GM12878 (cell line): ENCODE results near the gene HM13. TPM values are rescaled to one million over a fixed set of nuclear protein-coding genes. Genes with fewer than 3 reads are reported as not detected.
A peak's percentile ranks its signal among the peaks of the same experiment; 100 is the strongest.

Source experiments
- ATAC-seq: fragments of 200-7000 bp; cut with Tn5 transposase; 3 replicates; pipeline ENCODE4 v1.9.1; 2020; ENCODE audit warnings: mild to moderate bottlenecking, moderate library complexity
- BruUV-seq: library from RNA; stranded (reverse); fragments of 400-500 nt; replicated peaks from 2 replicates; lab custom pipeline; 2021; lab: Mats Ljungman, UMichigan
- CTCF ChIA-PET: fragments of 300-600 bp; sonication (Branson Sonifier 250); formaldehyde crosslinking; extraction: SDS; loops from one replicate; lab custom pipeline; 2021; ENCODE audit warnings: inconsistent platforms; lab: Yijun Ruan, JAX
- POLR2A ChIA-PET: fragments of 350-600 bp; formaldehyde crosslinking; extraction: SDS; loops from one replicate; lab custom pipeline; 2021; ENCODE audit warnings: inconsistent platforms; lab: Charles Lee
- RAD21 ChIA-PET: fragments of 300-600 bp; sonication (Branson Sonifier 250); formaldehyde crosslinking; loops from one replicate; lab custom pipeline; 2023; ENCODE audit warnings: antibody characterized with exemption; ENCODE audit not compliant: unreplicated experiment; lab: Charles Lee
- SMC1A ChIA-PET: fragments of 300-600 bp; sonication (Branson Sonifier 250); formaldehyde crosslinking; loops from one replicate; lab custom pipeline; 2023; ENCODE audit not compliant: unreplicated experiment, uncharacterized antibody; lab: Charles Lee
- DNase-seq: peaks from one replicate; pipeline ENCODE4 v3.0.0-alpha.2; 2011; ENCODE audit warnings: low read depth, low spot score
- FAIRE-seq: peaks from 3 replicates; lab custom pipeline; 2011; peaks lifted over from hg19 to GRCh38; lab: Jason Lieb, UNC
- H2AFZ ChIP-seq: 2 replicates; pipeline ENCODE4 v1.6.0; 2011; ENCODE audit warnings: low read depth, low read length, control low read depth; ENCODE audit not compliant: control insufficient read depth
- H3K27ac ChIP-seq: 2 replicates; pipeline ENCODE4 v1.5.1; 2011; ENCODE audit warnings: control low read depth; ENCODE audit not compliant: control insufficient read depth, insufficient read depth
- H3K27me3 ChIP-seq, 2 experiments: replicated peaks in 1 of 2; 2 replicates each; pipeline versions ENCODE4 v1.6.0 to v1.6.1; 2011; ENCODE audit warnings: low read length in 1 of 2; ENCODE audit not compliant: control insufficient read depth in 2 of 2, insufficient read depth in 2 of 2
- H3K36me3 ChIP-seq, 2 experiments: 2 replicates each; pipeline ENCODE4 v1.5.1; 2011; ENCODE audit warnings: low read length in 1 of 2; ENCODE audit not compliant: control insufficient read depth in 2 of 2, insufficient read depth in 2 of 2
- H3K4me1 ChIP-seq: 2 replicates; pipeline ENCODE4 v1.6.1; 2011; ENCODE audit warnings: mild to moderate bottlenecking, low read length, moderate library complexity, mixed read lengths; ENCODE audit not compliant: control insufficient read depth, insufficient read depth
- H3K4me2 ChIP-seq: 2 replicates; pipeline ENCODE4 v1.6.0; 2011; ENCODE audit warnings: control low read depth; ENCODE audit not compliant: control insufficient read depth, insufficient read depth
- H3K4me3 ChIP-seq: fragments of 200-600 bp; sonication (generic); 2 replicates; pipeline ENCODE4 v1.5.1; 2016
- H3K79me2 ChIP-seq: 2 replicates; pipeline ENCODE4 v1.6.0; 2011; ENCODE audit warnings: low read length; ENCODE audit not compliant: control insufficient read depth, insufficient read depth
- H3K9ac ChIP-seq: 2 replicates; pipeline ENCODE4 v1.8.0; 2011; ENCODE audit warnings: low read length, control low read depth, mixed read lengths; ENCODE audit not compliant: control insufficient read depth, insufficient read depth
- H3K9me3 ChIP-seq: replicated peaks from 3 replicates; pipeline ENCODE4 v1.5.1; 2011; ENCODE audit warnings: mild to moderate bottlenecking, low read length; ENCODE audit not compliant: control insufficient read depth, insufficient read depth
- H4K20me1 ChIP-seq: 2 replicates; pipeline ENCODE4 v1.6.0; 2011; ENCODE audit not compliant: control insufficient read depth, insufficient read depth
- BACH1 ChIP-seq: fragments of 450-650 bp; IDR thresholded peaks from 2 replicates; pipeline ENCODE4 v1.6.1; 2017; ENCODE audit warnings: mild to moderate bottlenecking, borderline replicate concordance
- BCL11A ChIP-seq: IDR thresholded peaks from 2 replicates; pipeline ENCODE4 v1.6.1; 2011; ENCODE audit warnings: low read depth, low read length
- E2F4 ChIP-seq: IDR thresholded peaks from 2 replicates; pipeline ENCODE4 v1.6.1; 2012; ENCODE audit warnings: low read depth, low read length, improper control_type of control experiment
- FOXM1 ChIP-seq: IDR thresholded peaks from 2 replicates; pipeline ENCODE4 v1.6.1; 2012; ENCODE audit warnings: low read depth, mild to moderate bottlenecking, inconsistent platforms, low read length, moderate library complexity
- IKZF1 ChIP-seq: fragments of 450-650 bp; conservative IDR thresholded peaks from 2 replicates; pipeline ENCODE4 v1.6.1; 2017; ENCODE audit warnings: antibody characterized with exemption, mild to moderate bottlenecking
- IKZF2 ChIP-seq, 2 experiments: fragments of 450-650 bp; IDR thresholded peaks; 2 replicates each; pipeline ENCODE4 v1.6.1; 2017; ENCODE audit warnings: mild to moderate bottlenecking in 2 of 2, moderate library complexity in 2 of 2
- KAT2A ChIP-seq: conservative IDR thresholded peaks from 2 replicates; pipeline ENCODE4 v1.6.1; 2011; ENCODE audit warnings: low read depth, low read length; ENCODE audit not compliant: control insufficient read depth
- LARP7 ChIP-seq: fragments of 450-650 bp; IDR thresholded peaks from 2 replicates; pipeline ENCODE4 v1.6.1; 2017; ENCODE audit warnings: mild to moderate bottlenecking
- MYC ChIP-seq: IDR thresholded peaks from 2 replicates; pipeline ENCODE4 v1.6.1; 2011; ENCODE audit warnings: mild to moderate bottlenecking, low read length, moderate library complexity, inconsistent platforms; ENCODE audit not compliant: insufficient read depth, insufficient replicate concordance, insufficient read length, severe bottlenecking
- POU2F2 ChIP-seq: IDR thresholded peaks from 3 replicates; pipeline ENCODE4 v1.6.1; 2011; ENCODE audit warnings: low read depth, mild to moderate bottlenecking, low read length, borderline replicate concordance
- RB1 ChIP-seq: fragments of 450-650 bp; formaldehyde crosslinking; IDR thresholded peaks from 2 replicates; pipeline ENCODE4 v1.6.1; 2017; ENCODE audit warnings: mild to moderate bottlenecking, borderline replicate concordance
- RELB ChIP-seq: fragments of 450-650 bp; IDR thresholded peaks from 2 replicates; pipeline ENCODE4 v1.6.1; 2017; ENCODE audit warnings: low read depth, mild to moderate bottlenecking, moderate library complexity
- SPI1 ChIP-seq: IDR thresholded peaks from 2 replicates; pipeline ENCODE4 v1.6.1; 2011; ENCODE audit warnings: low read depth, mild to moderate bottlenecking, low read length, moderate library complexity, borderline replicate concordance; ENCODE audit not compliant: insufficient read depth
- TCF7 ChIP-seq: IDR thresholded peaks from 2 replicates; pipeline ENCODE4 v1.6.1; 2014; ENCODE audit warnings: antibody characterized with exemption, borderline replicate concordance
- USF1 ChIP-seq: IDR thresholded peaks from 2 replicates; pipeline ENCODE4 v1.6.1; 2011; ENCODE audit warnings: borderline replicate concordance, low read depth, mild to moderate bottlenecking, moderate library complexity, mixed read lengths, low read length; ENCODE audit not compliant: insufficient read depth; ENCODE audit errors: extremely low read length
- ZBED1 ChIP-seq: IDR thresholded peaks from 2 replicates; pipeline ENCODE4 v1.6.1; 2016; ENCODE audit warnings: borderline replicate concordance
- ZZZ3 ChIP-seq: IDR thresholded peaks from 2 replicates; pipeline ENCODE4 v1.6.1; 2011; ENCODE audit warnings: low read depth; ENCODE audit not compliant: control insufficient read depth, insufficient read length
- WGBS: methylation state at CpG from one replicate; pipeline ENCODE4 v1.1.6; 2016; ENCODE audit warnings: low lambda C conversion rate; ENCODE audit not compliant: insufficient replicate concordance, insufficient coverage; ENCODE audit errors: missing lambda C conversion rate; 5-methylcytosine and 5-hydroxymethylcytosine counted together
- in situ Hi-C: fragments of 300-500 bp; cut with MboI; formaldehyde crosslinking; loops from 9 replicates; pipeline ENCODE4 v1.14.3; 2018; ENCODE audit warnings: mixed read lengths
- intact Hi-C: fragments of 100-400 bp; cut with micrococcal nuclease; formaldehyde crosslinking; loops from one replicate; pipeline ENCODE4 v1.14.2; 2022; ENCODE audit not compliant: unreplicated experiment
- polyA plus RNA-seq, 11 experiments: library from polyadenylated mRNA; depleted of rRNA in 4 of 11; unstranded in 6 of 11; stranded (reverse) in 5 of 11; fragments of >200 nt; fragmentation: Nextera tagmentation in 4 of 11; fragmentation: Illumina TruSeq in 1 of 11; extraction: Ambion mirVana in 4 of 11; extraction: Trizol in 1 of 11; gene quantifications; 1 replicate in 1 of 11; 2 replicates in 10 of 11; pipeline versions ENCODE4 v1.2.1 to v1.2.3, GENCODE V29; 2011 to 2016; ENCODE audit warnings: inconsistent platforms in 2 of 11, missing spikeins in 2 of 11, low read depth in 1 of 11
- total RNA-seq, 4 experiments: library from RNA; depleted of rRNA in 3 of 4; stranded (reverse); fragments of >200 nt in 3 of 4; fragmentation: Illumina TruSeq in 1 of 4; extraction: Trizol in 1 of 4; gene quantifications; 2 replicates each; pipeline versions ENCODE4 v1.2.1 to v1.2.3, GENCODE V29; 2013 to 2021

HM13 gene
- total and polyA plus RNA-seq, 10 of the 15 experiments (the other 5 are each of a cell fraction or from before 2014, with no cell fraction given), result 4.8 to 185 (median 81.7) TPM

- TF ChIP-seq KAT2A, result no peak
Measured at GRCh38 chr20:31550099-31550498, 35.9 kb downstream of the HM13 start (continued).

GRCh38 chr20:31551163-31552081 is 37.2 kb downstream of the HM13 start:
- ChIA-PET RAD21 (interaction anchor here (1.8 to 2.0 kb wide), 2 partner anchors 11 to 61 kb away, joined by 5 to 9 read pairs; no protein-coding TSS in a partner anchor), SMC1A (interaction anchor here (0.6 to 2.6 kb wide), 3 partner anchors 11 to 123 kb away, joined by 3 to 11 read pairs (median 5); no protein-coding TSS in a partner anchor), POLR2A (no interaction called here), CTCF (interaction anchor here (0.9 to 29.1 kb wide), 4 partner anchors 10 to 59 kb away, joined by 3 to 958 read pairs (median 30); partner anchors contain the start of gene ID1)
- ATAC-seq (no peak), FAIRE-seq (no peak), DNase-seq (no peak)
- in situ Hi-C loops, result no loop called here
- TSS peak; percentile 1 for BruUV-seq
- H4K20me1 ChIP-seq, result no peaks in the 10 kb centered on the region
- H3K36me3 ChIP-seq, result peaks cover 30 to 40% of the 10 kb centered on the region in 2 experiments
- H3K9ac ChIP-seq, result no peak overlapping the region
- no peak overlapping the region for H3K4me3 ChIP-seq
- H3K79me2 ChIP-seq, result peaks cover 22% of the 10 kb centered on the region
- H2AFZ ChIP-seq, result no peak overlapping the region
- no peak overlapping the region for H3K4me2 ChIP-seq
- TF ChIP-seq RELB (no peak), BACH1 (no peak), ZZZ3 (no peak), LARP7 (no peak), E2F4 (no peak), IKZF2 (IDR thresholded peaks at IDR 0.05) (no peak), MYC (no peak), ZBED1 (no peak), FOXM1 (no peak), BCL11A (no peak), POU2F2 (no peak), TCF7 (no peak), RB1 (no peak), IKZF1 (no peak), SPI1 (no peak), USF1 (no peak)
- no peaks in the 10 kb centered on the region for H3K4me1 ChIP-seq
- no peaks in the 10 kb centered on the region for H3K9me3 ChIP-seq
- 90% methylated on average over 11 of the region's 11 CpGs for WGBS
- H3K27ac ChIP-seq, result no peak overlapping the region
- intact Hi-C loops, result no loop called here
- no peaks in the 10 kb centered on the region for H3K27me3 ChIP-seq
